ENCODE data around the gene MKRN3. TPM values are rescaled to one million over a fixed set of nuclear protein-coding genes. Genes with fewer than 3 reads are reported as not detected.

Gene MKRN3
- total RNA-seq, 1 experiment from 2014 or later = not detected

GRCh38 chr15:23578521-23579150 is 13.2 kb downstream of the MKRN3 start:
- no TSS peak for BruUV-seq (replicated peaks)

GRCh38 chr15:23588268-23588667 is 22.8 kb downstream of the MKRN3 start:
- CTCF ChIA-PET = no interaction called here
- H3K9me3 Mint-ChIP-seq (ENCODE audit: low read depth, unreplicated experiment) = peaks cover 3% of the 10 kb centered on the region
- H3K27me3 Mint-ChIP-seq (ENCODE audit: unreplicated experiment) = no peaks in the 10 kb centered on the region
- DNase-seq = no peak
- no peaks in the 10 kb centered on the region for H3K36me3 Mint-ChIP-seq (ENCODE audit: insufficient read depth, unreplicated experiment)
- no peak overlapping the region for H3K4me3 Mint-ChIP-seq (ENCODE audit: low read depth, unreplicated experiment)
- no peaks in the 10 kb centered on the region for H3K4me1 Mint-ChIP-seq (ENCODE audit: low read depth, unreplicated experiment)
- no peak for TF ChIP-seq CTCF (IDR thresholded peaks at IDR 0.05; ENCODE audit: unreplicated experiment)
- intact Hi-C loops (cut with micrococcal nuclease; ENCODE audit: unreplicated experiment) = no loop called here
- BruUV-seq (replicated peaks) = no TSS peak
- H3K27ac Mint-ChIP-seq (ENCODE audit: unreplicated experiment) = no peak overlapping the region

More at GRCh38 chr15:23578521-23579150, 13.2 kb downstream of the MKRN3 start:
- DNase-seq = no peak
- no peaks in the 10 kb centered on the region for H3K36me3 Mint-ChIP-seq (ENCODE audit: insufficient read depth, unreplicated experiment)
- H3K27me3 Mint-ChIP-seq (ENCODE audit: unreplicated experiment) = no peaks in the 10 kb centered on the region
- H3K27ac Mint-ChIP-seq (ENCODE audit: unreplicated experiment) = no peak overlapping the region
- H3K4me1 Mint-ChIP-seq (ENCODE audit: low read depth, unreplicated experiment) = no peaks in the 10 kb centered on the region
- CTCF ChIA-PET = no interaction called here
- H3K4me3 Mint-ChIP-seq (ENCODE audit: low read depth, unreplicated experiment) = no peak overlapping the region
- no peaks in the 10 kb centered on the region for H3K9me3 Mint-ChIP-seq (ENCODE audit: low read depth, unreplicated experiment)
- TF ChIP-seq CTCF (IDR thresholded peaks at IDR 0.05; ENCODE audit: unreplicated experiment) = no peak
- intact Hi-C loops (cut with micrococcal nuclease; ENCODE audit: unreplicated experiment) = no loop called here

- intact Hi-C loops (cut with micrococcal nuclease; ENCODE audit: unreplicated experiment) = no loop called here
- no peak overlapping the region for H3K4me3 Mint-ChIP-seq (ENCODE audit: low read depth, unreplicated experiment)
- BruUV-seq (replicated peaks) = no TSS peak
- CTCF ChIA-PET = no interaction called here
- no peak for DNase-seq
- H3K36me3 Mint-ChIP-seq (ENCODE audit: insufficient read depth, unreplicated experiment) = no peaks in the 10 kb centered on the region
- no peak for TF ChIP-seq CTCF (IDR thresholded peaks at IDR 0.05; ENCODE audit: unreplicated experiment)
- H3K4me1 Mint-ChIP-seq (ENCODE audit: low read depth, unreplicated experiment) = no peaks in the 10 kb centered on the region
- H3K27ac Mint-ChIP-seq (ENCODE audit: unreplicated experiment) = no peak overlapping the region
- no peaks in the 10 kb centered on the region for H3K27me3 Mint-ChIP-seq (ENCODE audit: unreplicated experiment)
- peaks cover 3% of the 10 kb centered on the region for H3K9me3 Mint-ChIP-seq (ENCODE audit: low read depth, unreplicated experiment)
Measured at GRCh38 chr15:23589012-23589411, 23.5 kb downstream of the MKRN3 start.

- TF ChIP-seq CTCF (IDR thresholded peaks at IDR 0.05; ENCODE audit: unreplicated experiment) = no peak
- H3K27ac Mint-ChIP-seq (ENCODE audit: unreplicated experiment) = no peak overlapping the region
- DNase-seq = no peak
- H3K9me3 Mint-ChIP-seq (ENCODE audit: low read depth, unreplicated experiment) = peaks cover 3% of the 10 kb centered on the region
- CTCF ChIA-PET = no interaction called here
- no peaks in the 10 kb centered on the region for H3K36me3 Mint-ChIP-seq (ENCODE audit: insufficient read depth, unreplicated experiment)
- no peaks in the 10 kb centered on the region for H3K4me1 Mint-ChIP-seq (ENCODE audit: low read depth, unreplicated experiment)
- no peaks in the 10 kb centered on the region for H3K27me3 Mint-ChIP-seq (ENCODE audit: unreplicated experiment)
- no peak overlapping the region for H3K4me3 Mint-ChIP-seq (ENCODE audit: low read depth, unreplicated experiment)
- no TSS peak for BruUV-seq (replicated peaks)
- intact Hi-C loops (cut with micrococcal nuclease; ENCODE audit: unreplicated experiment) = no loop called here
Measured at GRCh38 chr15:23594252-23594770, 28.8 kb downstream of the MKRN3 start.
